K562 (cell line): ENCODE measurements around the gene STMP1. TPM values are rescaled to one million over a fixed set of nuclear protein-coding genes. Genes with fewer than 3 reads are reported as not detected.

Source experiments
- RNF219 ChIP-seq: fragments of 250-450 bp; sonication (Bioruptor Pico); IDR thresholded peaks from 2 replicates; pipeline ENCODE4 v1.5.0; 2022; ENCODE audit warnings: mild to moderate bottlenecking
- THRA ChIP-seq: fragments of 450-650 bp; IDR thresholded peaks from 2 replicates; pipeline ENCODE4 v1.6.1; 2017; ENCODE audit warnings: mild to moderate bottlenecking, moderate library complexity
- VEZF1 ChIP-seq: fragments of 200-800 bp; sonication (Bioruptor generic); IDR thresholded peaks from 2 replicates; pipeline ENCODE4 v1.6.1; 2017; ENCODE audit warnings: missing genetic modification characterization, missing compliant biosample characterization
- ZBTB9 ChIP-seq: fragments of 450-650 bp; formaldehyde crosslinking; IDR thresholded peaks from 2 replicates; pipeline ENCODE4 v1.4.0; 2020; ENCODE audit warnings: mild to moderate bottlenecking, moderate library complexity
- ZNF449 ChIP-seq: fragments of 250-450 bp; sonication (Bioruptor Pico); IDR thresholded peaks from 2 replicates; pipeline ENCODE4 v1.8.0; 2022; ENCODE audit warnings: moderate library complexity, mild to moderate bottlenecking, inconsistent platforms
- ZNF583 ChIP-seq: fragments of 250-450 bp; sonication (Bioruptor Pico); IDR thresholded peaks from 2 replicates; pipeline ENCODE4 v1.4.0; 2020
- polyA plus RNA-seq, 8 experiments: library from polyadenylated mRNA; depleted of rRNA in 4 of 8; stranded (reverse) in 5 of 8; unstranded in 3 of 8; fragments of >200 nt; fragmentation: Nextera tagmentation in 2 of 8; fragmentation: Illumina TruSeq in 1 of 8; extraction: Ambion mirVana in 2 of 8; extraction: Trizol in 1 of 8; gene quantifications; 2 replicates each; pipeline versions ENCODE4 v1.2.1 to v1.2.3, GENCODE V29; 2011 to 2014; ENCODE audit warnings: inconsistent platforms in 1 of 8, missing spikeins in 1 of 8
- total RNA-seq, 7 experiments: library from RNA; depleted of rRNA in 6 of 7; stranded (reverse); fragments of >200 nt in 6 of 7; fragmentation: Illumina TruSeq in 2 of 7; extraction: Trizol in 2 of 7; gene quantifications; 2 replicates each; pipeline versions ENCODE4 v1.2.1 to v1.2.3, GENCODE V29; 2011 to 2021; ENCODE audit warnings: low replicate concordance in 1 of 7

The STMP1 gene
- total and polyA plus RNA-seq, 9 of the 15 experiments (the other 6 are each of a cell fraction or from before 2014, with no cell fraction given), result 10.6 to 249 (median 56.8) TPM

GRCh38 chr7:135644154-135644553 is 18.2 kb upstream of the STMP1 start (continued):
- TF ChIP-seq ZBTB9, result 0 out of 2 replicates have a peak, but pooled peaks have one; percentile 11
- 0 out of 2 replicates have a peak, but pooled peaks have one; percentile 30 for TF ChIP-seq ZNF583 (CRISPR knock-in tag)
- no peak for TF ChIP-seq VEZF1 (CRISPR knock-in tag)
- TF ChIP-seq ZNF449 (CRISPR knock-in tag), result 0 out of 2 replicates have a peak, but pooled peaks have one; percentile 55
- TF ChIP-seq RNF219, result no peak
- no peak for TF ChIP-seq THRA
